Cardiac muscle cell (in vitro differentiated cells and primary cell): Measurements from ENCODE around the gene SOBP. TPM values are rescaled to one million over a fixed set of nuclear protein-coding genes. Genes with fewer than 3 reads are reported as not detected.

ENCODE experiments used
- DNase-seq, 2 donors: peaks; one replicate each; pipeline versions ENCODE4 v3.0.0 to v3.0.0-alpha.2; 2010 to 2017; ENCODE audit warnings: low read depth in 1 of 2, low spot score in 1 of 2
- H3K27ac ChIP-seq: fragments of 200-600 bp; sonication (generic); 2 replicates; pipeline ENCODE4 v1.5.1; 2016
- H3K27me3 ChIP-seq: fragments of 200-600 bp; sonication (generic); 2 replicates; pipeline ENCODE4 v1.6.0; 2016; ENCODE audit warnings: control low read depth
- H3K36me3 ChIP-seq: fragments of 200-600 bp; sonication (generic); 2 replicates; pipeline ENCODE4 v1.5.1; 2016; ENCODE audit warnings: control low read depth
- H3K4me1 ChIP-seq: fragments of 200-600 bp; sonication (generic); 2 replicates; pipeline ENCODE4 v1.8.1; 2017; ENCODE audit warnings: low read depth, mild to moderate bottlenecking, mixed run types
- H3K4me3 ChIP-seq: fragments of 200-600 bp; sonication (generic); 2 replicates; pipeline ENCODE4 v1.5.1; 2016; ENCODE audit warnings: mild to moderate bottlenecking
- H3K9me3 ChIP-seq: fragments of 200-600 bp; sonication (generic); 2 replicates; pipeline ENCODE4 v1.5.1; 2017; ENCODE audit warnings: low read depth, mild to moderate bottlenecking, control low read depth
- CTCF ChIP-seq: IDR thresholded peaks from 2 replicates; pipeline ENCODE4 v1.5.1; 2012; ENCODE audit warnings: low read depth, mild to moderate bottlenecking, low read length
- polyA plus RNA-seq: library from polyadenylated mRNA; unstranded; fragments of >200 nt; fragmentation: Nextera tagmentation; extraction: Ambion mirVana; gene quantifications from 2 replicates; pipeline ENCODE4 v1.2.1, GENCODE V29; 2016
- total RNA-seq: library from RNA; depleted of rRNA; stranded (reverse); fragments of >200 nt; gene quantifications from 2 replicates; pipeline ENCODE4 v1.2.3, GENCODE V29; 2016

The SOBP gene
- total and polyA plus RNA-seq, 2 experiments from 2014 or later: 27.5 to 30.8 TPM

- no peak for TF ChIP-seq CTCF
- no peaks in the 10 kb centered on the region for H3K36me3 ChIP-seq
- DNase-seq: peak in 1 of 2 donors; percentile 20
These were observed 100.5 kb downstream of the SOBP start for GRCh38 chr6:107590378-107590777.

GRCh38 chr6:107591346-107591745, 101.4 kb downstream of the SOBP start:
- H3K4me1 ChIP-seq: peaks cover 18% of the 10 kb centered on the region
- no peak for TF ChIP-seq CTCF
- no peaks in the 10 kb centered on the region for H3K9me3 ChIP-seq
- H3K36me3 ChIP-seq: no peaks in the 10 kb centered on the region
- DNase-seq: no peak
- no peak overlapping the region for H3K27ac ChIP-seq
- no peaks in the 10 kb centered on the region for H3K27me3 ChIP-seq
- no peak overlapping the region for H3K4me3 ChIP-seq

More at GRCh38 chr6:107590378-107590777, 100.5 kb downstream of the SOBP start:
- Histone ChIP-seq H3K9me3 (no peaks in the 10 kb centered on the region), H3K4me1 (peaks cover 25% of the 10 kb centered on the region), H3K27ac (no peak overlapping the region), H3K27me3 (no peaks in the 10 kb centered on the region), H3K4me3 (no peak overlapping the region)

- H3K4me1 ChIP-seq: peaks cover 10% of the 10 kb centered on the region
- H3K9me3 ChIP-seq: no peaks in the 10 kb centered on the region
- no peak overlapping the region for H3K27ac ChIP-seq
- no peak overlapping the region for H3K4me3 ChIP-seq
- no peak for DNase-seq
- no peak for TF ChIP-seq CTCF
- H3K36me3 ChIP-seq: no peaks in the 10 kb centered on the region
- H3K27me3 ChIP-seq: no peaks in the 10 kb centered on the region
These were observed 102.9 kb downstream of the SOBP start for GRCh38 chr6:107592806-107593205.

- TF ChIP-seq CTCF: no peak
- Histone ChIP-seq H3K36me3 (no peaks in the 10 kb centered on the region), H3K27me3 (no peaks in the 10 kb centered on the region), H3K9me3 (no peaks in the 10 kb centered on the region), H3K4me1 (peaks cover 13% of the 10 kb centered on the region), H3K4me3 (no peak overlapping the region), H3K27ac (no peak overlapping the region)
- peak in 1 of 2 donors; percentile 58 for DNase-seq
These were observed 104.8 kb downstream of the SOBP start for GRCh38 chr6:107594736-107595135.

GRCh38 chr6:107598091-107598490, 108.2 kb downstream of the SOBP start:
- no peaks in the 10 kb centered on the region for H3K27me3 ChIP-seq
- DNase-seq: no peak
- H3K4me1 ChIP-seq: peaks cover 17% of the 10 kb centered on the region
- TF ChIP-seq CTCF: no peak
- H3K36me3 ChIP-seq: no peaks in the 10 kb centered on the region
- no peaks in the 10 kb centered on the region for H3K9me3 ChIP-seq
- no peak overlapping the region for H3K27ac ChIP-seq
- H3K4me3 ChIP-seq: no peak overlapping the region

- Histone ChIP-seq H3K9me3 (no peaks in the 10 kb centered on the region), H3K4me1 (peaks cover 17% of the 10 kb centered on the region), H3K27ac (no peak overlapping the region), H3K27me3 (no peaks in the 10 kb centered on the region), H3K4me3 (no peak overlapping the region), H3K36me3 (no peaks in the 10 kb centered on the region)
- TF ChIP-seq CTCF: no peak
- DNase-seq: no peak
These were observed 109.1 kb downstream of the SOBP start for GRCh38 chr6:107599043-107599442.
